H1 (cell line): Measurements from ENCODE around the gene ENDOV. TPM values are rescaled to one million over a fixed set of nuclear protein-coding genes. Genes with fewer than 3 reads are reported as not detected.

Source experiments
- CTCF ChIA-PET: fragments of 300-600 bp; sonication (Branson Sonifier 250); formaldehyde crosslinking; loops from one replicate; lab custom pipeline; 2021; ENCODE audit not compliant: partially characterized antibody; lab: Charles Lee
- POLR2A ChIA-PET: fragments of 300-600 bp; sonication (Branson Sonifier 250); formaldehyde crosslinking; loops from one replicate; lab custom pipeline; 2021; ENCODE audit warnings: inconsistent platforms; ENCODE audit not compliant: partially characterized antibody; lab: Charles Lee
- DNase-seq, 2 experiments: peaks; one replicate each; pipeline versions ENCODE4 v3.0.0 to v3.0.0-alpha.2; 2010 to 2022; ENCODE audit warnings: low spot score in 2 of 2, low read depth in 1 of 2, mixed read lengths in 1 of 2
- FAIRE-seq: peaks from 2 replicates; lab custom pipeline; 2011; peaks lifted over from hg19 to GRCh38; lab: Jason Lieb, UNC
- H2AFZ ChIP-seq: 2 replicates; pipeline ENCODE4 v1.8.1; 2012; ENCODE audit warnings: low read length, inconsistent platforms
- H2AK5ac ChIP-seq: 2 replicates; pipeline ENCODE4 v1.6.1; 2013; ENCODE audit warnings: low read depth, low read length
- H2BK120ac ChIP-seq: replicated peaks from 2 replicates; pipeline ENCODE3; 2013; ENCODE audit warnings: low read depth, low read length, inconsistent platforms
- H2BK12ac ChIP-seq: 2 replicates; pipeline ENCODE4 v1.6.1; 2013; ENCODE audit warnings: low read depth, low read length
- H2BK15ac ChIP-seq: 2 replicates; pipeline ENCODE4 v1.6.1; 2013; ENCODE audit warnings: low read length
- H2BK20ac ChIP-seq: 2 replicates; pipeline ENCODE4 v1.6.1; 2013; ENCODE audit warnings: low read length
- H2BK5ac ChIP-seq: 2 replicates; pipeline ENCODE4 v1.6.1; 2013; ENCODE audit warnings: low read depth, low read length
- H3K14ac ChIP-seq: 2 replicates; pipeline ENCODE4 v1.6.1; 2013; ENCODE audit warnings: inconsistent platforms; ENCODE audit not compliant: insufficient read length
- H3K18ac ChIP-seq: 2 replicates; pipeline ENCODE4 v1.6.1; 2013; ENCODE audit warnings: low read length; ENCODE audit errors: extremely low read depth
- H3K23ac ChIP-seq: 2 replicates; pipeline ENCODE4 v1.6.1; 2013; ENCODE audit warnings: inconsistent platforms; ENCODE audit not compliant: insufficient read length
- H3K23me2 ChIP-seq: 2 replicates; pipeline ENCODE4 v1.6.1; 2013; ENCODE audit warnings: low read depth, low read length
- H3K27ac ChIP-seq: 2 replicates; pipeline ENCODE4 v1.6.1; 2011; ENCODE audit warnings: low read depth, low read length, inconsistent platforms
- H3K27me3 ChIP-seq, 4 experiments: replicated peaks in 1 of 4; 1 replicate in 1 of 4; 2 replicates in 3 of 4; pipeline versions ENCODE4 v1.6.1 to v1.8.1; 2011 to 2013; ENCODE audit warnings: low read length in 3 of 4, mild to moderate bottlenecking in 3 of 4, inconsistent platforms in 2 of 4, mixed read lengths in 2 of 4, moderate library complexity in 1 of 4; ENCODE audit not compliant: control insufficient read depth in 3 of 4, insufficient read depth in 3 of 4; ENCODE audit errors: extremely low read depth in 1 of 4
- H3K36me3 ChIP-seq, 4 experiments: 2 replicates each; pipeline versions ENCODE4 v1.6.1 to v1.8.1; 2011 to 2013; ENCODE audit warnings: mild to moderate bottlenecking in 4 of 4, low read length in 3 of 4, moderate library complexity in 2 of 4, control low read depth in 1 of 4, inconsistent platforms in 1 of 4; ENCODE audit not compliant: insufficient read depth in 4 of 4, control insufficient read depth in 2 of 4
- H3K4ac ChIP-seq: replicated peaks from 2 replicates; pipeline ENCODE3; 2013; ENCODE audit warnings: low read length, low read depth, mixed read lengths, inconsistent platforms; ENCODE audit not compliant: insufficient read length
- H3K4me1 ChIP-seq, 4 experiments: replicated peaks in 1 of 4; 1 replicate in 1 of 4; 2 replicates in 3 of 4; pipeline versions ENCODE4 v1.6.1 to v1.8.1; 2011 to 2013; ENCODE audit warnings: low read length in 3 of 4, inconsistent platforms in 2 of 4, mixed read lengths in 1 of 4; ENCODE audit not compliant: insufficient read depth in 4 of 4, control insufficient read depth in 3 of 4
- H3K4me2 ChIP-seq, 2 experiments: 2 replicates each; pipeline versions ENCODE4 v1.6.1 to v1.8.1; 2011 to 2013; ENCODE audit warnings: low read depth in 2 of 2, low read length in 2 of 2, control low read depth in 1 of 2, inconsistent platforms in 1 of 2, mild to moderate bottlenecking in 1 of 2; ENCODE audit not compliant: insufficient read depth in 1 of 2
- H3K4me3 ChIP-seq, 4 experiments: fragments of 200-600, 300-600 bp in 1 of 4; sonication (generic), shearing (Covaris generic), sonication (Bioruptor Twin) in 1 of 4; 2 replicates each; pipeline versions ENCODE4 v1.5.1 to v1.8.1; 2011 to 2016; ENCODE audit warnings: low read length in 4 of 4, low read depth in 3 of 4, control low read depth in 2 of 4, inconsistent platforms in 2 of 4, mild to moderate bottlenecking in 2 of 4, mixed read lengths in 1 of 4, moderate library complexity in 1 of 4; ENCODE audit not compliant: insufficient read depth in 2 of 4; ENCODE audit errors: extremely low read depth in 1 of 4
- H3K56ac ChIP-seq: replicated peaks from 2 replicates; pipeline ENCODE3; 2013; ENCODE audit warnings: low read depth, mild to moderate bottlenecking, mixed read lengths, low read length, inconsistent platforms; ENCODE audit not compliant: insufficient read length
- H3K79me1 ChIP-seq: 2 replicates; pipeline ENCODE4 v1.6.1; 2013; ENCODE audit warnings: low read depth, low read length, control low read depth
- H3K79me2 ChIP-seq, 2 experiments: 2 replicates each; pipeline versions ENCODE4 v1.6.1 to v1.8.1; 2012 to 2013; ENCODE audit warnings: low read length in 2 of 2, mild to moderate bottlenecking in 2 of 2, inconsistent platforms in 1 of 2; ENCODE audit not compliant: insufficient read depth in 2 of 2, control insufficient read depth in 1 of 2
- H3K9ac ChIP-seq, 4 experiments: replicated peaks in 1 of 4; 1 replicate in 1 of 4; 2 replicates in 3 of 4; pipeline versions ENCODE4 v1.6.1 to v1.8.1; 2011 to 2013; ENCODE audit warnings: low read depth in 3 of 4, low read length in 3 of 4, control low read depth in 2 of 4, mild to moderate bottlenecking in 2 of 4, moderate library complexity in 2 of 4, inconsistent platforms in 1 of 4; ENCODE audit errors: extremely low read depth in 1 of 4
- H3K9me3 ChIP-seq, 2 experiments: 2 replicates each; pipeline versions ENCODE4 v1.6.1 to v1.8.1; 2012 to 2013; ENCODE audit warnings: mild to moderate bottlenecking in 2 of 2, moderate library complexity in 2 of 2, control low read depth in 1 of 2, inconsistent platforms in 1 of 2, low read depth in 1 of 2, low read length in 1 of 2, mixed read lengths in 1 of 2; ENCODE audit not compliant: insufficient read depth in 2 of 2
- H4K20me1 ChIP-seq, 2 experiments: replicated peaks in 1 of 2; 2 replicates each; pipeline versions ENCODE3 to v1.8.1; 2011 to 2013; ENCODE audit warnings: inconsistent platforms in 2 of 2, low read length in 2 of 2, mild to moderate bottlenecking in 1 of 2; ENCODE audit not compliant: insufficient read depth in 2 of 2, control insufficient read depth in 1 of 2
- H4K5ac ChIP-seq: 2 replicates; pipeline ENCODE4 v1.6.1; 2013; ENCODE audit warnings: low read length, low read depth, mixed read lengths, inconsistent platforms; ENCODE audit not compliant: insufficient read length
- H4K8ac ChIP-seq: 2 replicates; pipeline ENCODE4 v1.8.0; 2013; ENCODE audit warnings: mild to moderate bottlenecking, moderate library complexity, low read length, inconsistent platforms; ENCODE audit not compliant: insufficient read depth; ENCODE audit errors: extremely low read depth
- H4K91ac ChIP-seq: replicated peaks from 2 replicates; pipeline ENCODE3; 2013; ENCODE audit warnings: low read length, mixed read lengths, inconsistent platforms; ENCODE audit not compliant: insufficient read length
- BCL11A ChIP-seq, 2 experiments: IDR thresholded peaks; one replicate each; pipeline ENCODE4 v1.6.1; 2011; ENCODE audit warnings: low read depth in 2 of 2, low read length in 2 of 2, mild to moderate bottlenecking in 2 of 2
- CREB1 ChIP-seq: IDR thresholded peaks from 2 replicates; pipeline ENCODE4 v1.6.1; 2012; ENCODE audit warnings: inconsistent platforms
- EGR1 ChIP-seq: IDR thresholded peaks from 2 replicates; pipeline ENCODE4 v1.6.1; 2011; ENCODE audit warnings: low read depth, low read length, borderline replicate concordance
- EZH2 ChIP-seq: fragments of 200-600 bp; sonication (generic); IDR thresholded peaks from 2 replicates; pipeline ENCODE4 v1.7.1; 2012; ENCODE audit warnings: low read depth, mild to moderate bottlenecking, moderate library complexity, low read length, inconsistent platforms; ENCODE audit not compliant: severe bottlenecking
- FOSL1 ChIP-seq: IDR thresholded peaks from 2 replicates; pipeline ENCODE4 v1.6.1; 2011; ENCODE audit warnings: mild to moderate bottlenecking, low read depth, low read length, moderate library complexity; ENCODE audit not compliant: insufficient read depth
- JUN ChIP-seq: IDR thresholded peaks from 2 replicates; pipeline ENCODE4 v1.6.1; 2011; ENCODE audit warnings: low read depth, mild to moderate bottlenecking, improper control_type of control experiment, low read length
- SUZ12 ChIP-seq: fragments of 200-600 bp; sonication (generic); IDR thresholded peaks from 2 replicates; pipeline ENCODE4 v1.6.1; 2012; ENCODE audit warnings: mild to moderate bottlenecking, inconsistent platforms, low read length, moderate library complexity, mixed read lengths
- WGBS, 2 experiments: shearing (Covaris generic) in 1 of 2; methylation state at CpG; one replicate each; pipeline versions ENCODE4 v1.1.6 to v1.1.7; 2013 to 2015; ENCODE audit warnings: low lambda C conversion rate in 2 of 2, mixed read lengths in 2 of 2, inconsistent platforms in 1 of 2, low coverage in 1 of 2, missing lambda C conversion rate in 1 of 2; ENCODE audit not compliant: insufficient replicate concordance in 2 of 2, insufficient coverage in 1 of 2, insufficient read length in 1 of 2; ENCODE audit errors: extremely low coverage in 1 of 2, missing lambda C conversion rate in 1 of 2; 5-methylcytosine and 5-hydroxymethylcytosine counted together
- polyA plus RNA-seq, 7 experiments: library from polyadenylated mRNA; depleted of rRNA in 3 of 7; stranded (reverse) in 5 of 7; unstranded in 2 of 7; fragments of >200 nt in 5 of 7; fragments of 200-250 nt in 2 of 7; gene quantifications; 1 replicate in 5 of 7; 2 replicates in 1 of 7; 4 replicates in 1 of 7; pipeline versions ENCODE4 v1.2.1 to v1.2.3, GENCODE V29; 2011 to 2013; ENCODE audit warnings: missing spikeins in 2 of 7, mixed read lengths in 2 of 7
- total RNA-seq: library from RNA; stranded (reverse); fragmentation: NEBNext Ultra II Directional; extraction: Animal tissue kit (Norgen Biotek cat#: 25700); gene quantifications from 2 replicates; pipeline ENCODE4 v1.2.1, GENCODE V29; 2021

ENDOV gene
- total and polyA plus RNA-seq, 2 of the 8 experiments (the other 6 are each of a cell fraction or from before 2014, with no cell fraction given): 10.6 to 13.3 TPM

- Histone ChIP-seq H3K23me2 (peaks cover 15% of the 10 kb centered on the region; the same call in 1 of the 2 replicates), H3K56ac (no peak overlapping the region), H4K8ac (no peak overlapping the region; the same call in 1 of the 2 replicates), H3K27me3 (peaks cover 71 to 94% (median 87%) of the 10 kb centered on the region in 4 experiments), H3K4me1 (peaks cover 0 to 26% (median 11%) of the 10 kb centered on the region in 4 experiments; a peak in 5 of 7 replicates), H3K27ac (no peak overlapping the region), H3K18ac (no peak overlapping the region), H3K14ac (no peak overlapping the region), H2BK20ac (no peak overlapping the region), H3K9ac (no peak overlapping the region), H3K79me1 (no peaks in the 10 kb centered on the region), H4K20me1 (peaks cover 3 to 23% of the 10 kb centered on the region in 2 experiments), H3K4me2 (peak overlapping the region; percentile 80 to 91), H4K5ac (no peak overlapping the region), H3K23ac (no peak overlapping the region), H2BK15ac (no peak overlapping the region), H2AFZ (no peak overlapping the region), H3K79me2 (no peaks in the 10 kb centered on the region), H2BK120ac (no peak overlapping the region), H2BK5ac (no peak overlapping the region), H2AK5ac (no peak overlapping the region), H3K9me3 (no peaks in the 10 kb centered on the region), H4K91ac (no peak overlapping the region), H3K4ac (no peak overlapping the region), H3K4me3 (peak overlapping the region in 3 of 4 experiments; percentile 22 to 60 (median 32); a peak in 7 of 8 replicates), H2BK12ac (no peak overlapping the region), H3K36me3 (peaks cover 0 to 7% (median 0%) of the 10 kb centered on the region in 4 experiments; a peak in 1 of 8 replicates)
- ChIA-PET POLR2A (interaction anchor here (1.0 to 2.8 kb wide), 5 partner anchors 11 to 35 kb away, joined by 3 to 18 read pairs (median 5); no protein-coding TSS in a partner anchor), CTCF (interaction anchor here (0.6 to 4.5 kb wide), 14 partner anchors 7 to 419 kb away, joined by 3 to 22 read pairs (median 4); no protein-coding TSS in a partner anchor)
- 10% methylated on average over 45 of the region's 55 CpGs; no CpG with 5 or more reads in 1 of the 2 experiments for WGBS, 2 experiments
- DNase-seq (peak in 1 of 2 experiments; percentile 62), FAIRE-seq (no peak)
- TF ChIP-seq JUN (no peak), BCL11A (IDR thresholded peaks at IDR 0.05; ENCODE audit: low read depth in 2 of 2, low read length in 2 of 2) (no peak), SUZ12 (peak; percentile 89), CREB1 (no peak), FOSL1 (no peak), EZH2 (peak; percentile 97), EGR1 (0 out of 2 replicates have a peak, but pooled peaks have one; percentile 38)
Measured at GRCh38 chr17:80474961-80475909, 60.3 kb downstream of the ENDOV start.
